ENCODE results near the gene PTGDR. TPM values are rescaled to one million over a fixed set of nuclear protein-coding genes. Genes with fewer than 3 reads are reported as not detected.

The PTGDR gene
- total and polyA plus RNA-seq, 9 of the 15 experiments (the other 6 are each of a cell fraction or from before 2014, with no cell fraction given): not detected

- no peak overlapping the region for H2AFZ ChIP-seq (ENCODE audit: low read depth, low read length)
- CTCF ChIA-PET (ENCODE audit: low intra/inter-chr PET ratio): no interaction called here
- TF ChIP-seq NR1H2 (CRISPR knock-in tag; IDR thresholded peaks at IDR 0.05) (no peak), GTF2A2 (tag; IDR thresholded peaks at IDR 0.05) (no peak), KDM5B (IDR thresholded peaks at IDR 0.05; ENCODE audit: insufficient replicate concordance, low read depth, low read length) (no peak), ZSCAN29 (IDR thresholded peaks at IDR 0.05) (no peak), CREB3 (tag; conservative IDR thresholded peaks at IDR 0.05; ENCODE audit: low read depth) (no peak), TAF15 (IDR thresholded peaks at IDR 0.05; ENCODE audit: low read depth, low read length) (no peak), PTBP1 (IDR thresholded peaks at IDR 0.05; ENCODE audit: low read depth, low read length) (no peak), PRPF4 (IDR thresholded peaks at IDR 0.05; ENCODE audit: insufficient read depth, low read depth, low read length, poor library complexity, severe bottlenecking) (no peak), ZNF124 (CRISPR knock-in tag; IDR thresholded peaks at IDR 0.05) (no peak), HNRNPLL (IDR thresholded peaks at IDR 0.05; ENCODE audit: low read depth, low read length, poor library complexity, severe bottlenecking) (no peak), PCBP2 (IDR thresholded peaks at IDR 0.05; ENCODE audit: low read depth, low read length, poor library complexity, severe bottlenecking) (no peak), TCF15 (CRISPR knock-in tag; IDR thresholded peaks at IDR 0.05) (no peak), RB1 (IDR thresholded peaks at IDR 0.05; ENCODE audit: low read depth) (no peak), IRF9 (tag; IDR thresholded peaks at IDR 0.05) (no peak), BCOR (IDR thresholded peaks at IDR 0.05) (no peak), FOXP1 (CRISPR knock-in tag; IDR thresholded peaks at IDR 0.05) (no peak)
- TF ChIP-seq, protein P1, sequence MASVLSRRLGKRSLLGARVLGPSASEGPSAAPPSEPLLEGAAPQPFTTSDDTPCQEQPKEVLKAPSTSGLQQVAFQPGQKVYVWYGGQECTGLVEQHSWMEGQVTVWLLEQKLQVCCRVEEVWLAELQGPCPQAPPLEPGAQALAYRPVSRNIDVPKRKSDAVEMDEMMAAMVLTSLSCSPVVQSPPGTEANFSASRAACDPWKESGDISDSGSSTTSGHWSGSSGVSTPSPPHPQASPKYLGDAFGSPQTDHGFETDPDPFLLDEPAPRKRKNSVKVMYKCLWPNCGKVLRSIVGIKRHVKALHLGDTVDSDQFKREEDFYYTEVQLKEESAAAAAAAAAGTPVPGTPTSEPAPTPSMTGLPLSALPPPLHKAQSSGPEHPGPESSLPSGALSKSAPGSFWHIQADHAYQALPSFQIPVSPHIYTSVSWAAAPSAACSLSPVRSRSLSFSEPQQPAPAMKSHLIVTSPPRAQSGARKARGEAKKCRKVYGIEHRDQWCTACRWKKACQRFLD (CRISPR knock-in tag; IDR thresholded peaks at IDR 0.05): no peak
- TF ChIP-seq, protein P2, sequence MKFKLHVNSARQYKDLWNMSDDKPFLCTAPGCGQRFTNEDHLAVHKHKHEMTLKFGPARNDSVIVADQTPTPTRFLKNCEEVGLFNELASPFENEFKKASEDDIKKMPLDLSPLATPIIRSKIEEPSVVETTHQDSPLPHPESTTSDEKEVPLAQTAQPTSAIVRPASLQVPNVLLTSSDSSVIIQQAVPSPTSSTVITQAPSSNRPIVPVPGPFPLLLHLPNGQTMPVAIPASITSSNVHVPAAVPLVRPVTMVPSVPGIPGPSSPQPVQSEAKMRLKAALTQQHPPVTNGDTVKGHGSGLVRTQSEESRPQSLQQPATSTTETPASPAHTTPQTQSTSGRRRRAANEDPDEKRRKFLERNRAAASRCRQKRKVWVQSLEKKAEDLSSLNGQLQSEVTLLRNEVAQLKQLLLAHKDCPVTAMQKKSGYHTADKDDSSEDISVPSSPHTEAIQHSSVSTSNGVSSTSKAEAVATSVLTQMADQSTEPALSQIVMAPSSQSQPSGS (CRISPR knock-in tag; IDR thresholded peaks at IDR 0.05): no peak
Observed at GRCh38 chr14:52304248-52304904, 36.9 kb downstream of the PTGDR start.

More at GRCh38 chr14:52304248-52304904, 36.9 kb downstream of the PTGDR start:
- Histone ChIP-seq H4K20me1 (replicated peaks; ENCODE audit: control insufficient read depth, insufficient read depth, low read length) (no peaks in the 10 kb centered on the region), H3K9ac (ENCODE audit: insufficient read depth in 1 of 2, low read depth in 2 of 2, low read length in 2 of 2) (no peak overlapping the region), H3K36me3 (ENCODE audit: control insufficient read depth, insufficient read depth, low read length) (no peaks in the 10 kb centered on the region), H3K4me3 (no peak overlapping the region), H3K9me3 (replicated peaks; ENCODE audit: control insufficient read depth, insufficient read depth, low read depth, low read length) (no peaks in the 10 kb centered on the region), H3K79me2 (ENCODE audit: control insufficient read depth, insufficient read depth, low read length) (no peaks in the 10 kb centered on the region), H3K4me2 (ENCODE audit: insufficient read depth, low read length) (no peak overlapping the region), H3K4me1 (replicated peaks in 1 of 2; ENCODE audit: control insufficient read depth in 2 of 2, insufficient read depth in 2 of 2, low read length in 2 of 2) (no peaks in the 10 kb centered on the region), H3K9me1 (ENCODE audit: control insufficient read depth, insufficient read depth, low read length) (no peaks in the 10 kb centered on the region), H3K27me3 (ENCODE audit: control insufficient read depth in 2 of 2, insufficient read depth in 2 of 2, low read length in 2 of 2) (peaks cover 0 to 2% of the 10 kb centered on the region in 2 experiments; a peak in 1 of 5 replicates), H3K27ac (ENCODE audit: extremely low read depth, low read depth, low read length) (no peak overlapping the region)
- ATAC-seq (no peak), DNase-seq (ENCODE audit: extremely low read depth in 1 of 4, low spot score in 3 of 4) (no peak), FAIRE-seq (no peak)
- in situ Hi-C loops (cut with MboI) (no loop called here), intact Hi-C loops (cut with micrococcal nuclease) (loop anchor here (10.0 kb wide), 1 partner anchor 110 kb away; no protein-coding TSS in a partner anchor)
- 3% methylated on average over 4 of the region's 4 CpGs for WGBS (ENCODE audit: insufficient coverage, low coverage, missing lambda C conversion rate)
- no TSS peak for BruUV-seq (replicated peaks)
- POLR2A ChIA-PET: interaction anchor here (0.7 kb wide), 1 partner anchor 619 kb away, joined by 3 read pairs; no protein-coding TSS in a partner anchor
